H1 (cell line): Measurements from ENCODE around the gene PNMA6E. TPM values are rescaled to one million over a fixed set of nuclear protein-coding genes. Genes with fewer than 3 reads are reported as not detected.

Experiments used
- BCL11A ChIP-seq, 2 experiments: IDR thresholded peaks; one replicate each; pipeline ENCODE4 v1.6.1; 2011; ENCODE audit warnings: low read depth in 2 of 2, low read length in 2 of 2, mild to moderate bottlenecking in 2 of 2
- CHD2 ChIP-seq: IDR thresholded peaks from 2 replicates; pipeline ENCODE4 v1.6.1; 2012; ENCODE audit warnings: low read length, improper control_type of control experiment
- POU5F1 ChIP-seq: IDR thresholded peaks from 2 replicates; pipeline ENCODE4 v1.6.1; 2011; ENCODE audit warnings: low read depth, mild to moderate bottlenecking, low read length, moderate library complexity
- SIN3A ChIP-seq, 2 experiments: IDR thresholded peaks in 1 of 2; conservative IDR thresholded peaks in 1 of 2; 2 replicates each; pipeline ENCODE4 v1.6.1; 2011 to 2012; ENCODE audit warnings: low read length in 2 of 2, improper control_type of control experiment in 1 of 2, low read depth in 1 of 2, mild to moderate bottlenecking in 1 of 2
- SP1 ChIP-seq: IDR thresholded peaks from 2 replicates; pipeline ENCODE4 v1.6.1; 2011; ENCODE audit warnings: low read depth, low read length
- TAF7 ChIP-seq: optimal IDR thresholded peaks from 2 replicates; pipeline ENCODE3; 2011; ENCODE audit warnings: low read depth, mild to moderate bottlenecking, inconsistent platforms, low read length, moderate library complexity, borderline replicate concordance
- TBP ChIP-seq: IDR thresholded peaks from 2 replicates; pipeline ENCODE4 v1.6.1; 2011; ENCODE audit warnings: low read depth, low read length, improper control_type of control experiment
- polyA plus RNA-seq, 7 experiments: library from polyadenylated mRNA; depleted of rRNA in 3 of 7; stranded (reverse) in 5 of 7; unstranded in 2 of 7; fragments of >200 nt in 5 of 7; fragments of 200-250 nt in 2 of 7; gene quantifications; 1 replicate in 5 of 7; 2 replicates in 1 of 7; 4 replicates in 1 of 7; pipeline versions ENCODE4 v1.2.1 to v1.2.3, GENCODE V29; 2011 to 2013; ENCODE audit warnings: missing spikeins in 2 of 7, mixed read lengths in 2 of 7
- total RNA-seq: library from RNA; stranded (reverse); fragmentation: NEBNext Ultra II Directional; extraction: Animal tissue kit (Norgen Biotek cat#: 25700); gene quantifications from 2 replicates; pipeline ENCODE4 v1.2.1, GENCODE V29; 2021
- TF ChIP-seq, protein P1 (sequence below): IDR thresholded peaks from 2 replicates; pipeline ENCODE4 v1.6.1; 2011; ENCODE audit warnings: low read length, improper control_type of control experiment
- TF ChIP-seq, protein P2 (sequence below): fragments of 300-600 bp; sonication (generic); IDR thresholded peaks from 2 replicates; pipeline ENCODE4 v1.7.1; 2012; ENCODE audit warnings: low read length, moderate library complexity, mild to moderate bottlenecking, inconsistent platforms; ENCODE audit not compliant: insufficient replicate concordance

The PNMA6E gene
- total and polyA plus RNA-seq, 2 of the 8 experiments (the other 6 are each of a cell fraction or from before 2014, with no cell fraction given): not detected

- TF ChIP-seq, protein P1, sequence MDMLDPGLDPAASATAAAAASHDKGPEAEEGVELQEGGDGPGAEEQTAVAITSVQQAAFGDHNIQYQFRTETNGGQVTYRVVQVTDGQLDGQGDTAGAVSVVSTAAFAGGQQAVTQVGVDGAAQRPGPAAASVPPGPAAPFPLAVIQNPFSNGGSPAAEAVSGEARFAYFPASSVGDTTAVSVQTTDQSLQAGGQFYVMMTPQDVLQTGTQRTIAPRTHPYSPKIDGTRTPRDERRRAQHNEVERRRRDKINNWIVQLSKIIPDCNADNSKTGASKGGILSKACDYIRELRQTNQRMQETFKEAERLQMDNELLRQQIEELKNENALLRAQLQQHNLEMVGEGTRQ: no peak
- TF ChIP-seq BCL11A (IDR thresholded peaks at IDR 0.05; ENCODE audit: low read depth in 2 of 2, low read length in 2 of 2) (no peak), SIN3A (conservative IDR thresholded peaks at IDR 0.05 in 1 of 2, IDR thresholded peaks at IDR 0.05 in 1 of 2; ENCODE audit: low read depth in 1 of 2, low read length in 2 of 2) (no peak), POU5F1 (no peak), CHD2 (no peak), TBP (no peak), SP1 (no peak), TAF7 (no peak)
- TF ChIP-seq, protein P2, sequence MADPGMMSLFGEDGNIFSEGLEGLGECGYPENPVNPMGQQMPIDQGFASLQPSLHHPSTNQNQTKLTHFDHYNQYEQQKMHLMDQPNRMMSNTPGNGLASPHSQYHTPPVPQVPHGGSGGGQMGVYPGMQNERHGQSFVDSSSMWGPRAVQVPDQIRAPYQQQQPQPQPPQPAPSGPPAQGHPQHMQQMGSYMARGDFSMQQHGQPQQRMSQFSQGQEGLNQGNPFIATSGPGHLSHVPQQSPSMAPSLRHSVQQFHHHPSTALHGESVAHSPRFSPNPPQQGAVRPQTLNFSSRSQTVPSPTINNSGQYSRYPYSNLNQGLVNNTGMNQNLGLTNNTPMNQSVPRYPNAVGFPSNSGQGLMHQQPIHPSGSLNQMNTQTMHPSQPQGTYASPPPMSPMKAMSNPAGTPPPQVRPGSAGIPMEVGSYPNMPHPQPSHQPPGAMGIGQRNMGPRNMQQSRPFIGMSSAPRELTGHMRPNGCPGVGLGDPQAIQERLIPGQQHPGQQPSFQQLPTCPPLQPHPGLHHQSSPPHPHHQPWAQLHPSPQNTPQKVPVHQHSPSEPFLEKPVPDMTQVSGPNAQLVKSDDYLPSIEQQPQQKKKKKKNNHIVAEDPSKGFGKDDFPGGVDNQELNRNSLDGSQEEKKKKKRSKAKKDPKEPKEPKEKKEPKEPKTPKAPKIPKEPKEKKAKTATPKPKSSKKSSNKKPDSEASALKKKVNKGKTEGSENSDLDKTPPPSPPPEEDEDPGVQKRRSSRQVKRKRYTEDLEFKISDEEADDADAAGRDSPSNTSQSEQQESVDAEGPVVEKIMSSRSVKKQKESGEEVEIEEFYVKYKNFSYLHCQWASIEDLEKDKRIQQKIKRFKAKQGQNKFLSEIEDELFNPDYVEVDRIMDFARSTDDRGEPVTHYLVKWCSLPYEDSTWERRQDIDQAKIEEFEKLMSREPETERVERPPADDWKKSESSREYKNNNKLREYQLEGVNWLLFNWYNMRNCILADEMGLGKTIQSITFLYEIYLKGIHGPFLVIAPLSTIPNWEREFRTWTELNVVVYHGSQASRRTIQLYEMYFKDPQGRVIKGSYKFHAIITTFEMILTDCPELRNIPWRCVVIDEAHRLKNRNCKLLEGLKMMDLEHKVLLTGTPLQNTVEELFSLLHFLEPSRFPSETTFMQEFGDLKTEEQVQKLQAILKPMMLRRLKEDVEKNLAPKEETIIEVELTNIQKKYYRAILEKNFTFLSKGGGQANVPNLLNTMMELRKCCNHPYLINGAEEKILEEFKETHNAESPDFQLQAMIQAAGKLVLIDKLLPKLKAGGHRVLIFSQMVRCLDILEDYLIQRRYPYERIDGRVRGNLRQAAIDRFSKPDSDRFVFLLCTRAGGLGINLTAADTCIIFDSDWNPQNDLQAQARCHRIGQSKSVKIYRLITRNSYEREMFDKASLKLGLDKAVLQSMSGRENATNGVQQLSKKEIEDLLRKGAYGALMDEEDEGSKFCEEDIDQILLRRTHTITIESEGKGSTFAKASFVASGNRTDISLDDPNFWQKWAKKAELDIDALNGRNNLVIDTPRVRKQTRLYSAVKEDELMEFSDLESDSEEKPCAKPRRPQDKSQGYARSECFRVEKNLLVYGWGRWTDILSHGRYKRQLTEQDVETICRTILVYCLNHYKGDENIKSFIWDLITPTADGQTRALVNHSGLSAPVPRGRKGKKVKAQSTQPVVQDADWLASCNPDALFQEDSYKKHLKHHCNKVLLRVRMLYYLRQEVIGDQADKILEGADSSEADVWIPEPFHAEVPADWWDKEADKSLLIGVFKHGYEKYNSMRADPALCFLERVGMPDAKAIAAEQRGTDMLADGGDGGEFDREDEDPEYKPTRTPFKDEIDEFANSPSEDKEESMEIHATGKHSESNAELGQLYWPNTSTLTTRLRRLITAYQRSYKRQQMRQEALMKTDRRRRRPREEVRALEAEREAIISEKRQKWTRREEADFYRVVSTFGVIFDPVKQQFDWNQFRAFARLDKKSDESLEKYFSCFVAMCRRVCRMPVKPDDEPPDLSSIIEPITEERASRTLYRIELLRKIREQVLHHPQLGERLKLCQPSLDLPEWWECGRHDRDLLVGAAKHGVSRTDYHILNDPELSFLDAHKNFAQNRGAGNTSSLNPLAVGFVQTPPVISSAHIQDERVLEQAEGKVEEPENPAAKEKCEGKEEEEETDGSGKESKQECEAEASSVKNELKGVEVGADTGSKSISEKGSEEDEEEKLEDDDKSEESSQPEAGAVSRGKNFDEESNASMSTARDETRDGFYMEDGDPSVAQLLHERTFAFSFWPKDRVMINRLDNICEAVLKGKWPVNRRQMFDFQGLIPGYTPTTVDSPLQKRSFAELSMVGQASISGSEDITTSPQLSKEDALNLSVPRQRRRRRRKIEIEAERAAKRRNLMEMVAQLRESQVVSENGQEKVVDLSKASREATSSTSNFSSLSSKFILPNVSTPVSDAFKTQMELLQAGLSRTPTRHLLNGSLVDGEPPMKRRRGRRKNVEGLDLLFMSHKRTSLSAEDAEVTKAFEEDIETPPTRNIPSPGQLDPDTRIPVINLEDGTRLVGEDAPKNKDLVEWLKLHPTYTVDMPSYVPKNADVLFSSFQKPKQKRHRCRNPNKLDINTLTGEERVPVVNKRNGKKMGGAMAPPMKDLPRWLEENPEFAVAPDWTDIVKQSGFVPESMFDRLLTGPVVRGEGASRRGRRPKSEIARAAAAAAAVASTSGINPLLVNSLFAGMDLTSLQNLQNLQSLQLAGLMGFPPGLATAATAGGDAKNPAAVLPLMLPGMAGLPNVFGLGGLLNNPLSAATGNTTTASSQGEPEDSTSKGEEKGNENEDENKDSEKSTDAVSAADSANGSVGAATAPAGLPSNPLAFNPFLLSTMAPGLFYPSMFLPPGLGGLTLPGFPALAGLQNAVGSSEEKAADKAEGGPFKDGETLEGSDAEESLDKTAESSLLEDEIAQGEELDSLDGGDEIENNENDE: no peak
Measured at GRCh38 chrX:153410373-153410772, 9.2 kb upstream of the PNMA6E start (continued).
